Heart right ventricle (tissue), 16 donors: ENCODE data around the gene MBNL3. TPM values are rescaled to one million over a fixed set of nuclear protein-coding genes. Genes with fewer than 3 reads are reported as not detected.
A peak's percentile ranks its signal among the peaks of the same experiment; 100 is the strongest.

Experiments used
- ATAC-seq, 8 donors: fragments of 200-7000 bp; cut with Tn5 transposase; one replicate each; pipeline ENCODE4 v1.9.1; 2020; ENCODE audit warnings: mild to moderate bottlenecking in 8 of 8, moderate library complexity in 8 of 8, moderate number of reproducible peaks in 1 of 8
- DNase-seq, 2 donors: peaks; one replicate each; pipeline ENCODE4 v3.0.0-alpha.2; 2020
- H3K27ac ChIP-seq, 10 donors: fragments of 200-600 bp; sonication (generic) in 2 of 10; one replicate each; pipeline versions ENCODE4 v1.5.0 to v1.8.0; 2020 to 2022; ENCODE audit warnings: mild to moderate bottlenecking in 3 of 10
- H3K27me3 ChIP-seq, 7 donors: fragments of 200-600 bp; one replicate each; pipeline ENCODE4 v1.8.0; 2021 to 2022; ENCODE audit warnings: mild to moderate bottlenecking in 2 of 7
- H3K36me3 ChIP-seq, 9 donors: fragments of 200-600 bp; sonication (generic) in 1 of 9; one replicate each; pipeline versions ENCODE4 v1.5.0 to v1.8.0; 2020 to 2022; ENCODE audit warnings: mild to moderate bottlenecking in 2 of 9
- H3K4me1 ChIP-seq, 9 donors: fragments of 200-600 bp; sonication (generic) in 1 of 9; one replicate each; pipeline versions ENCODE4 v1.5.0 to v1.8.0; 2020 to 2022; ENCODE audit warnings: mild to moderate bottlenecking in 4 of 9
- H3K4me3 ChIP-seq, 10 donors: fragments of 200-600 bp; sonication (generic) in 2 of 10; one replicate each; pipeline versions ENCODE4 v1.5.0 to v1.8.0; 2020 to 2022; ENCODE audit warnings: mild to moderate bottlenecking in 7 of 10, moderate library complexity in 2 of 10
- H3K9me3 ChIP-seq, 11 donors: fragments of 200-600 bp in 10 of 11; sonication (generic) in 2 of 11; one replicate each; pipeline versions ENCODE4 v1.5.0 to v1.8.0; 2013 to 2022; ENCODE audit warnings: mild to moderate bottlenecking in 2 of 11, control low read depth in 1 of 11, moderate library complexity in 1 of 11
- WGBS, 2 donors: extraction: QIAGEN DNeasy Blood & Tissue Kit; methylation state at CpG; one replicate each; pipeline ENCODE4 v1.1.7; 2013; ENCODE audit warnings: inconsistent platforms in 1 of 2; 5-methylcytosine and 5-hydroxymethylcytosine counted together
- intact Hi-C, 10 donors: fragments of 100-400 bp; cut with DNase I; formaldehyde crosslinking; loops; one replicate each; pipeline versions ENCODE4 v1.11.1 to v1.14.2; 2022
- polyA plus RNA-seq, 2 donors: library from polyadenylated mRNA; stranded (reverse); fragments of 200-250 nt; gene quantifications; one replicate each; pipeline ENCODE4 v1.2.3, GENCODE V29; 2013
- total RNA-seq, 10 donors: library from RNA; stranded (reverse); fragmentation: NEBNext Ultra II Directional in 3 of 10; extraction: Animal tissue kit (Norgen Biotek cat#: 25700) in 3 of 10; gene quantifications; one replicate each; pipeline versions ENCODE4 v1.2.1 to v1.2.4, GENCODE V29; 2021 to 2023
- TF ChIP-seq, protein P1 (sequence below), 9 donors: fragments of 200-600 bp; sonication (generic) in 2 of 9; IDR thresholded peaks; one replicate each; pipeline versions ENCODE4 v1.5.0 to v1.8.0; 2021 to 2022; ENCODE audit warnings: antibody characterized with exemption in 9 of 9, mild to moderate bottlenecking in 5 of 9, moderate library complexity in 1 of 9
- donor health status: Arrhythmogenic right ventricular cardiomyopathy.
- donor health status: ischemic (EF 13 %, LVEDD 7.1; RV severe dilation, severe dysfunction).
- donor health status: healthy with polysubstance abuse.
- donor health status: DM: no; HTN: yes; CAD: no.
- donor health status: DM: no; HTN: no; CAD: no.
- donor health status: ischemic (EF 25% LVEDD 6.9; RV normal size, moderate dysfunction).
- donor health status: ischemic (EF 25% LVEDD 5.7; RV mildly dilated, moderate dysfunction).
- donor health status: healthy.
- donor health status: DM: yes; HTN: yes; CAD: no.
- donor health status: Ischemic cardiomyopathy.
- donor health status: ischemic (EF 35%, LVEDD 5.7; RV mildly dilated, moderate dysfunction).
- donor health status: nonischemic (EF 11% LVEDD 7.7; RV severe dilation, severe dysfunction).
- donor health status: DM: yes; HTN: yes; CAD: no.
- donor health status: PGD.
- donor health status: ischemic (EF 29% LVEDD 5.4; RV normal size, mild dysfunction).
- donor health status: nonischemic (EF 23%, LVEDD 6.1; RV moderate dilation, normal function).

MBNL3 gene
- total and polyA plus RNA-seq, 12 donors = 0.51 to 41.9 (median 5.6) TPM

DNA sequence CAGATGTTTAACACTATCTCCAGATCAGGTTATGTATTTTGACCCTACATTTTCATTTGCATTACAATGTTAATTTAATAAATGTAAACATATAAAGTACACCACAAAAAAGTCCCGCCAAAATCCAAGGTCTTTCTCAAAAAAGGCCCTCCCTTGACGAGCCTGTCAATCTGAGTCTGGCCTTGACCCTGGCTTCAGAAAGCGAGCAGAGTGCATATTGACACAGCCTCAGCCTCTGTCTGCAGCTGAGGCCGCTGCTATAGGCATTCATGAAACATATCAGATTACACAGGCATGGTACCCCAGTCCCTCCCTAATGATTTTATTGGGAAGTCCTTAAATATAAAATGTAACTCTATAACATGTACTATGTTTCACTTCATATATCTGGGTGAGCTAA, 6.2 kb downstream of the MBNL3 start:
- Histone ChIP-seq H3K9me3 (no peaks in the 10 kb centered on the region), H3K27me3 (peaks cover 0 to 11% (median 0%) of the 10 kb centered on the region in 7 donors), H3K27ac (no peak overlapping the region), H3K4me1 (peaks cover 0 to 39% (median 4%) of the 10 kb centered on the region in 9 donors), H3K4me3 (no peak overlapping the region), H3K36me3 (no peaks in the 10 kb centered on the region)
- ATAC-seq (no peak), DNase-seq (no peak)
- TF ChIP-seq, protein P1, sequence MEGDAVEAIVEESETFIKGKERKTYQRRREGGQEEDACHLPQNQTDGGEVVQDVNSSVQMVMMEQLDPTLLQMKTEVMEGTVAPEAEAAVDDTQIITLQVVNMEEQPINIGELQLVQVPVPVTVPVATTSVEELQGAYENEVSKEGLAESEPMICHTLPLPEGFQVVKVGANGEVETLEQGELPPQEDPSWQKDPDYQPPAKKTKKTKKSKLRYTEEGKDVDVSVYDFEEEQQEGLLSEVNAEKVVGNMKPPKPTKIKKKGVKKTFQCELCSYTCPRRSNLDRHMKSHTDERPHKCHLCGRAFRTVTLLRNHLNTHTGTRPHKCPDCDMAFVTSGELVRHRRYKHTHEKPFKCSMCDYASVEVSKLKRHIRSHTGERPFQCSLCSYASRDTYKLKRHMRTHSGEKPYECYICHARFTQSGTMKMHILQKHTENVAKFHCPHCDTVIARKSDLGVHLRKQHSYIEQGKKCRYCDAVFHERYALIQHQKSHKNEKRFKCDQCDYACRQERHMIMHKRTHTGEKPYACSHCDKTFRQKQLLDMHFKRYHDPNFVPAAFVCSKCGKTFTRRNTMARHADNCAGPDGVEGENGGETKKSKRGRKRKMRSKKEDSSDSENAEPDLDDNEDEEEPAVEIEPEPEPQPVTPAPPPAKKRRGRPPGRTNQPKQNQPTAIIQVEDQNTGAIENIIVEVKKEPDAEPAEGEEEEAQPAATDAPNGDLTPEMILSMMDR (IDR thresholded peaks at IDR 0.05) = no peak
- WGBS, 2 donors = 85 to 89% methylated on average over 4 of the region's 4 CpGs
- intact Hi-C loops = loop anchor here in 1 of 10 donors (10.0 kb wide), 1 partner anchor 268 kb away; the partner anchor contains the start of gene RAP2C

DNA sequence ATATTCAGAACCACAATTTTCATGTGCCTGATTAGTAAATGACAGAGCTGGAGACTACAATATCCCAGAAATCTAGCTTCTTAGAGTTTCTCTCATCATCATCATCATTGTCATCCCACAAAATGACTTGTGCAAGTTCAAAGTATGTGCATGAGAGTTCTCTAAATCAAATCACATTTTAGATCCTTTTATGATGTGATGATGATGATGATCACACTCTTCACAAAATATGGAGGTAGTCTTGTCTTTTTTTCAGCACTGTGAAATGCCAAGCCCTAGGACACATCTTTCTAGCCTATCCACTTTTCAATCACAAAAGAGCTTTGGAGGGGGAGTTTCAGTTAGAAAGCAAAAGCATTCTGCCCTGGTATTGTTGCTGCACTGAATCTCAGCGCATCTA, 7.4 kb downstream of the MBNL3 start:
- ATAC-seq = no peak
- Histone ChIP-seq H3K36me3 (no peaks in the 10 kb centered on the region), H3K4me1 (peaks cover 0 to 27% (median 4%) of the 10 kb centered on the region in 9 donors), H3K4me3 (no peak overlapping the region), H3K27ac (peak overlapping the region in 8 of 10 donors; percentile 35 to 78 (median 59)), H3K9me3 (no peaks in the 10 kb centered on the region), H3K27me3 (peaks cover 0 to 10% (median 0%) of the 10 kb centered on the region in 7 donors)
- intact Hi-C loops = loop anchor here in 2 of 10 donors (1.0 to 10.0 kb wide), 2 partner anchors 8 to 267 kb away; partner anchors contain the start of genes MBNL3 (in 1 of the 2) and RAP2C (in 1 of the 2)
- no peak for DNase-seq
- TF ChIP-seq, protein P1 (IDR thresholded peaks at IDR 0.05) = no peak
- whole genome bisulfite sequencing, 2 donors = 0 to 96% methylated on average over 1 of the region's 1 CpG

DNA sequence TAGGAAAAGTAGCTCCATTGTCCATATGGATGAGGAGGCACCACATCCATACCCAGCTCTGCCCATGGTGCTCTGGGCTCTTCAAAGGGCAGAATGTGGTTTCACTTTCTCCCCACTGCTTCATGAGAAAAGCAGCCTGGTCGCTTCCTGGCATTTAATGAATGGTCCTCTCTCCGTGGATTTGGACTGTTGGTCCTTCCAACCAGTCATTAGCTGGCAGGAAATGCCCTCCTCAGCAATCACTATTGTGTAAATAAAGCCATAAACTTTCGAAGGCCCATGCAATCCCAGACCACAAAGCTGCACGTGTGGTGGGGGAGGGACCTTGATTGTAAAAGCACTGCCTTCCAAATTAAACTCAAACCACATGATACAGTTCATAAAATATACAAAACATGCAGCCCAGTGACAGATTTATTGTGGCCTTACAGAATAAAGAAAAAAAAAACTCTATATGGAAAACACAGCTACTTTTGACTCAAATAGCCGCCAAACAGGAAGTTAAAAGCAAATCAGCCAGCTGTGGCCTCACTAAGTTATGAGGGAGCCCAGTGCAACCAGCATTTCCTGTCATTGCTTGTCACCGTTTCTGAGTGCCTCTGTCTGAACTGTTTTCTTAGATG, 8.1 kb downstream of the MBNL3 start:
- peaks cover 0 to 22% (median 4%) of the 10 kb centered on the region in 9 donors for H3K4me1 ChIP-seq
- H3K27me3 ChIP-seq = peaks cover 0 to 10% (median 0%) of the 10 kb centered on the region in 7 donors
- intact Hi-C loops = loop anchor here in 2 of 10 donors (1.0 to 10.0 kb wide), 2 partner anchors 9 to 266 kb away; partner anchors contain the start of genes MBNL3 (in 1 of the 2) and RAP2C (in 1 of the 2)
- H3K4me3 ChIP-seq = peak overlapping the region in 6 of 10 donors; percentile 23 to 43 (median 30)
- peak in 6 of 8 donors; percentile 49 to 84 (median 64) for ATAC-seq
- DNase-seq = peak in 1 of 2 donors; percentile 10
- no peaks in the 10 kb centered on the region for H3K9me3 ChIP-seq
- H3K27ac ChIP-seq = peak overlapping the region in 9 of 10 donors; percentile 26 to 78 (median 54)
- WGBS, 2 donors = 20 to 34% methylated on average over 6 of the region's 6 CpGs
- no peaks in the 10 kb centered on the region for H3K36me3 ChIP-seq
- TF ChIP-seq, protein P1 (IDR thresholded peaks at IDR 0.05) = no peak

- Histone ChIP-seq H3K27me3 (peaks cover 0 to 29% (median 0%) of the 10 kb centered on the region in 7 donors), H3K4me1 (peaks cover 0 to 11% (median 0%) of the 10 kb centered on the region in 9 donors), H3K27ac (no peak overlapping the region), H3K9me3 (no peaks in the 10 kb centered on the region), H3K4me3 (no peak overlapping the region), H3K36me3 (no peaks in the 10 kb centered on the region)
- no peak for ATAC-seq
- WGBS, 2 donors = 94 to 100% methylated on average over 1 of the region's 1 CpG
- TF ChIP-seq, protein P1 (IDR thresholded peaks at IDR 0.05) = no peak
- intact Hi-C loops = no loop called here
- no peak for DNase-seq
Measured at GRCh38 chrX:132474544-132475248, 14.1 kb downstream of the MBNL3 start.
